ENCODE data around the gene SGPP1.

DNA sequence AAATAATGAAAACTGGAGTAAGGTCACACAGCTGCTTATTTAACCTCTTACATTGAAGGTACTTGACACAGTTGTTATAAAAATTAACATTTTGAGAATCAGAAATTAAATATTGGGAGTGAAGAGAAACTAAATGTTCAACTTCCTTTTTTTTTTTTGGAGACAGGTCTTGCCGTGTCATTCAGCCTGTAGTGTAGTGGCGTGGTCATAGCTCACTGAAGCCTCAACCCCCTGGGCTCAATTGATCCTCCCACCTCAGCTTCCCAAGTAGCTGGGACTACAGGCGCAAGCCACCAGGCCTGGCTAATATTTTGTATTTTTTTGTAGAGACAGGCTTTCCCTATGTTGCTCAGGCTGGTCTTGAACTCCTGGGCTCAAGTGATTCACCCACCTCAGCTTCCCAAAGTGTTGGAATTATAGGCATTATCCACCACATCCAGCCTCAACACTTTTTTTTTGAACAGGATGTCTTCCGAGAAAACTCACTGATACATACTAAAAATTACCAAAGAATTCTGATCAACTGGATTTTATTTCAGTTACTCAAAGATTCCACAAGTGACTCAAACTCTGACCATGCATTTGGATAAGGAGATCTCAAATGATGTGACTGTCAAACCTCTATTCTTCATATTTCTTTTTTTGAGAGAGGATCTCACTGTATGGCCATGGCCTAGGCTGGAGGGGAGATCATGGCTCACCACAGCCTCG, 35.4 kb downstream of the SGPP1 start:
- TF ChIP-seq GATA2 (IDR thresholded peaks at IDR 0.05; ENCODE audit: low read depth, low read length) (no peak), GATA3 (IDR thresholded peaks at IDR 0.05; ENCODE audit: low read depth, low read length) (no peak)

Measured in SH-SY5Y (cell line).